HTERT RPE-1 (cell line): Measurements from ENCODE around the gene TBCD.

ENCODE experiments used
- in situ Hi-C: fragments of 300-500 bp; cut with MboI; formaldehyde crosslinking; loops from 4 replicates; pipeline ENCODE4 v1.14.3; 2020; ENCODE audit warnings: low sequenced_read_pairs

The TBCD gene

DNA sequence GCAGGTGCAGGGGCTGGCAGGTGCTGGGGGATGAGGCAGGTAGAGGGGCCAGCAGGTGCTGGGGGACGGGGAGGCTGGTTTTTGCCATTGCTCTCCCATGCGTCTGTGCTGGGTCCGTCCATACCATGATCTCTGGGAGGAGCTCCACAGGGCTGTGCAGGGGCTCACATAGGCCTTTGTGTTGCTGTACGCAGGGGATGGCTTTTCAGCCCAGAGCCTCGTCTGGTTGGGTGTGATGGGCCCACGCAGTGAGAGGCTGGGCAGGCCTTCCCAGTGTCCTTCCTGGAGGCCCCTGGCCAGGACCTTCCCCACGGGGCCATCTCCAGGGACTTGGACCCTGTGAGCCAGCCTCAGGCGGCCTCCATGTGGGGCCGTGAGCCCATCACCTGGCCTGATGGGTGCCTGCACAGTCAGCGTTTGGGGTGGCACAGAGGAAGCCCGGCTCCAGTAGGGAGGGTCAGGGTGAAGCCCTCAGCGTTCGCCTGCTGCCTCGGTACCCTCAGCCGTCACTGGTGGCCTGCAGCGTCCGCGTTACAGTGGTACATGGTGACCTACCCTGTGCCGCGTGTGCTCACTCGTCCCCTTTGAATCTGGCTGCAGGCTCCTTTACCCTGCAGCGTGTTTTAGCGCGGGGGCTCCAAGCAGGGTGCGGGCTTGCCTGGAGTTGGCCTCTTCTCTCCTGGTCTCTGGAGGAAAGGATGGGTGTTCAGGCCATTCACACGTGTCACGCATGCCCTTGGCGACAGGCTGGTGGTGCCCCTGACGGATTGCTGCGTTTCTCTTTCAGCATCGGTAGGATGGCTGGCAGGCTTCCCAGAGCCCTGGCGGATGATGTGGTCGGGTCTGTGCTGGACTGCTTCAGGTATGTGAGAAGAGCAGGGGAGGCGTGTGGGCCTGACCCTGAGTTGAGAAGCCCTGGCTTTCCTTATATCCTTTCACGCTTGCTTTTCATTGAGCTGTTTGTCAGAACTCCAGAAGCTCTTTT lies 57.3 kb downstream of the TBCD start:
- in situ Hi-C loops, result no loop called here

DNA sequence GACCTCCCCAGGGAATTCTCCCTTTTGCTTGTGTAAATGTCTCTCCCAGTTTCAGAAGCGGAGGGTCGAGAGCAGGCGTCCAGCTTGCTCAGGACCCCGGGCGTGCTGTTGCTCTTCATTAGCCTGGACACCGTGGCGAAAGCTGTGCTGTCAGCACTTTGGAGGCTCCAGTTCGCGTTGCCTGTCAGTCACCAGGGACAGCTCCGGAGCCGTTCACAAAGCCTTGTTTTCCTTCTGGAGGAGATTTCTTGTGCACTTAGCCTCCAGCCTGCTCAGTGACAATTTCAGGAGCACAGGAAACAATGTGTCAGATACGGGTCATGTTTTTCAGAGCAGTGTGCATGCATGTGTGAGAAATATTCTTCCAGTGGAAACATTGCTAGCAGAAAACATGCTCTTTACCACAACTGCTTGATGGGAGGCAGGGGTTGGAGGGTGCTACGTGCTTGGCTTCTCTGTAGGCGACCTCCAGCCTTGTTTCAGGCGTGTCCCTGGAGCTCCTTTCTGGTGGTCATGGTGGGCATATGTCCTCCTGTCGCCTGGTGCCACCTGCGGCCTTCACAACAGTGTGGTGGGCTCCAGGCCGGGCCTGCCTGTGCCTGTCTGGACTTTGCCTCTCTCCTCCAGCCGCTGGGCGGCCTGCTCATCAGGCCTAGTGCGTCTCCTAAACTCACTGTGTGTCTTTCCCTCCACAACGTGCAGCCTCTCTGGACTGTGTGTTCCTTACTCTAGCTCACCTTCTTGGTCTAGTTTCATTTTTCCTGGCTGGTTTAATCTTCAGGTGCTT lies 59.0 kb downstream of the TBCD start:
- in situ Hi-C loops, result no loop called here

DNA sequence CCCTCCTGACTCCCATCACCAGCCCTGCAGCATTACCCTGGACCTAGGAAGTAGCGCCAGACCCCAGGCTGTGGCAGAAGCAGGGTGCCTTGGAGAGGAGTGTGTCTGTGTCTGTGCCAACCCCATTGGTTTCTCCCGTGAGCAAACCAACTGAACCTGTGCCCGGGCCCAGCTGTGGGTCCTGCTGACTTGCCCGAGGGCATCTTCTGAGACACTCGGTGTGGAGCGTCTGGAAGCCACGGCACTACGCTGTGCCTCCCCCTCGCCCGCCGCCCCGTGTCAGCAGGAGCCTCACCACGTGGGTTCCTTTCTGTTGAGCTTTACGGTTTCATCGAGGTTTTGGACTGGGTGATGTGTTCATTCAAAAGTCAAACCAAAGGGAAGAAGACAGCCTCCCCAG lies 60.2 kb downstream of the TBCD start:
- in situ Hi-C loops, result no loop called here

DNA sequence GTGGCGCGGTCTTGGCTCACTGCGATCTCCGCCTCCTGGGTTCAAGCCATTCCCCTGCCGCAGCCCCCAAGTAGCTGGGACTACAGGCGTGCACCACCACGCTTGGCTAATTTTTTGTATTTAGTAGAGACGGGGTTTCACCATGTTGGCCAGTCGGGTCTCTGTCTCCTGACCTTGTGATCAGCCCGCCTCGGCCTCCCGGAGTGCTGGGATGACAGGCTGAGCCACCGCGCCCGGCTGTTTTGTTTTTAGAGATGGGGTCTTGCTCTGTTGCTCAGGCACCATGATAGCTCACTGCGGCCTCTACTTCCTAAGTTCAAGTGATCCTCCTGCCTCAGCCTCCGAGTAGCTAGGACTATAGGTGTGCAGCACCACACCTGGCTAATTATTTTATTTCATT lies 60.7 kb downstream of the TBCD start:
- in situ Hi-C loops, result no loop called here

DNA sequence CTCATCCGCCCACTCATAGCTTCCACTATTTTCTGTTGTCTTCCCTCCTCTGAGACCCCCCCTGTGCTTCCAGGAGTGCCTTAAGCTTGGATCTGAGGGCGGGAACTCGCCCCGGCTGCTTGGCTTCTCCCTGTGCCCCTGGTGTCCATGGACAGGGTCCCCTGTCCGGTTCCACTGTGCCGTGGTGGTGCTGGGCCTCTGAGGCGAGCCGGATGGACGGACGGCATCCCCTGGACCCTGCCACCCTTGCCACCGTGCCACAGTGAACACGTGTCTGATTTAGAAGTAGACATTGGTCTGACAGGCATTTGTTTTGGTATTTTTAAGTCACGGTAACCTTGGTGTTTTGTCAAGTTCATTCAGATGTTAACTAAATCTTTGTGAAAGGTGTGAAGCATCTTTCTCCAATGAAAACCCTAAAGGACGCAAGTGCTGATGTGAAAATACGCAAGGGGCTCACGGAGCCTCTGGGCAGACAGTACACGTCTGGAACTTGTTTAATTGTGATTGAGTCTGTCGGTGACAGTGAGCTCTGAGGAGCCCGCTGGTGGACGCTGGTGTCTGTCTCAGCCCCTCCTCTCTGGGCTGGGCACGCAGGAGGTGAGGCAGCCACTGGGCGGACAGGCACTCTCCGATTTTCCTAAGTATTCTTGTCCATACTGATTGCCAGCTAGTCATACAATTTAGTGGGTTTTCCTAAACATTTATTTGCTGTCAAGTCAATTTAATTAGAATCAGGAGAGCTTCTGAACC lies 61.6 kb downstream of the TBCD start:
- in situ Hi-C loops, result no loop called here

DNA sequence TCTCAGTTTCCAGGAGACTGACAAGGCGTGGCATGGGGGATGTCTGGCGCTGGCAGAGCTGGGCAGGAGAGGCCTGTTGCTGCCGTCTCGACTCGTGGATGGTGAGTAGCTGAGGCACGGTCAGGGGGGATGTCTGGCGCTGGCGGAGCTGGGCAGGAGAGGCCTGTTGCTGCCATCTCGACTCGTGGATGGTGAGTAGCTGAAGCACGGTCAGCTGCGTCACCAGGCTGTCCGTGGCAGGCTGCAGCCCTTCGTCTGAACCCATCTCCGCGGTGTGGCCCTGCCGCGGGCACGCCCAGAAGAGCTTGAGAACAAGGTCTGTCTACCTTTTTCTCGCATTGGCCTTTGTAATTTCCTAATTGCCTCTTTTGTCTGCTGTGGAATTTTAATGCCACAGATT lies 63.0 kb downstream of the TBCD start:
- in situ Hi-C loops, result no loop called here

DNA sequence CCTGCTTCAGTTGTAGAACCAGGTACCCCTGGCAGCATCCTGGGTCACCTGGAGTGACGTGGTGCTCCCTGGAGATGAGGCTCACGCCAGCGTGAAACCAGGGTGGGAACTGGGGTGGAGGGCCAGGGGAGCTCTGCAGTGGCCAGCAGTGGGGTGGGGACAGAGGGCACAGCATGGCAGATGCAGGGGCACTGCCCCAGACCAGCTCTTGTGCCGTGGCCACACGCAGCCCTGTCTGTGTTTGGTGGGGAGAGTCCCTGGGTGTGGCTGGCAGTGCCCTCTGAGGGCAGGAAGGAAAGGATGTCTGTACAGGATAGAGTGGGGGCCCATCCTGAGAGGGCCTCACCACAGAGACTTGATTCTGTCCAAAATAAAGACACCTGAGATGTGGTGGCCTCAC lies 63.5 kb downstream of the TBCD start:
- in situ Hi-C loops, result no loop called here

DNA sequence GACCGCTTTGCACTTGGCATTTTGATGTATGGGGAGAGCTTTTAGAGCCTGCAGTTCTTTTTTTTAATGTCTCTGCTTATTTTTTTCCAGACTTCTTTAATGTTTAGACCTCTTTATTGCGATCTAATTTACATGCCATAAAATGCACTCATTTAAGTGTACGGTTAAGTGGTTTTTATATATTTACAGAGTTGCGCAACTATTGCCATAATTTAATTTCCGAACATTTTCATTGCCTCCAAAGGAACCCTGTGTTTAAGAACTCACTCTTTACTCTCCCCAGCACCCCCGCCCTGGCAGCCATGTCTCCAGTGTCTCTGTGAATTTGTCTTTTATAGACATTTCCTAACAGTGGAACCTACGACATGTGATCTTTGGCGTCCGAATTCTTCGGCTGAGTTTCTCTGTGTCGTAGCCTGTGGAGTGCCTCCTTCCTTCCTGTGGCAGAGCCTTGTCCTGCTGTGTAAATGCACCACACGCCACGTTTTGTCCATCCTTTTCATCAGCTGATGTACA lies 64.0 kb downstream of the TBCD start:
- in situ Hi-C loops, result no loop called here

DNA sequence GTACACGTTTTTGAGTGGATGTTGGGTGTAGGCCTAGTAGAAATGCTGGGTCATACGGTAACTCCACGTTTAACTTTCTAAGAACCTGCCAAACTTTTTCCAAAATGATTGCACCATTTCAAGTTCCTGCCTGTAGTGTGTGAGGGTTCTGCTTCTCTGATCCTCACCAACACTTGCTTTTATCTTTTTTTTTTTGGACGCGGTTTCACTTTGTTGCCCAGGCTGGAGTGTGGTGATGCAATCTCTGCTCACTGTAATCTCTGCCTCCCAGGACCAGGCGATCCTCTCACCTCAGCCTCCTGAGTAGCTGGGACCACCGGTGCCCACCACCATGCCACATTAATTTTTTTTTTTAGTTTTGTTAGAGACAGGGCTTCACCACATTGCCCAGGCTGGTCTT lies 64.5 kb downstream of the TBCD start:
- in situ Hi-C loops, result no loop called here

DNA sequence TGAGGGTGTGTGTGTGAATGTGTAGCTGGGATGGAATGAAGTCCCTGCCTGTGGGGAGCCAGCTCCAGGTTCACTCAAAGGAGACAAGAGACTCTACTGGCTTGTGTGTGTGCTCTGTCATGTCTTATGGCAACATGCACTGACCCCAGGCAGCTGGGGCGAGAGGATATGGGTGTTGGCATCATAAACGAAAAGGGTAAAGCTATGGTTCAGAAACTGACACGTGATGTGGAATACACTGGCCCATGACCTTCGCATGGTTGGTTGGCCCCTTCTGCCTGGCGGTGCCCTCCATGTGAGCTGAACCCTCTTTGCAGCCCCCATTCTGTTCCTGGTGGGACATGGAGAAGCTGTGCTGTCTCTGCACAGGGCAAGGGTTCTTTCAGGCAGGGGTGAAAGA lies 66.1 kb downstream of the TBCD start:
- in situ Hi-C loops, result no loop called here

DNA sequence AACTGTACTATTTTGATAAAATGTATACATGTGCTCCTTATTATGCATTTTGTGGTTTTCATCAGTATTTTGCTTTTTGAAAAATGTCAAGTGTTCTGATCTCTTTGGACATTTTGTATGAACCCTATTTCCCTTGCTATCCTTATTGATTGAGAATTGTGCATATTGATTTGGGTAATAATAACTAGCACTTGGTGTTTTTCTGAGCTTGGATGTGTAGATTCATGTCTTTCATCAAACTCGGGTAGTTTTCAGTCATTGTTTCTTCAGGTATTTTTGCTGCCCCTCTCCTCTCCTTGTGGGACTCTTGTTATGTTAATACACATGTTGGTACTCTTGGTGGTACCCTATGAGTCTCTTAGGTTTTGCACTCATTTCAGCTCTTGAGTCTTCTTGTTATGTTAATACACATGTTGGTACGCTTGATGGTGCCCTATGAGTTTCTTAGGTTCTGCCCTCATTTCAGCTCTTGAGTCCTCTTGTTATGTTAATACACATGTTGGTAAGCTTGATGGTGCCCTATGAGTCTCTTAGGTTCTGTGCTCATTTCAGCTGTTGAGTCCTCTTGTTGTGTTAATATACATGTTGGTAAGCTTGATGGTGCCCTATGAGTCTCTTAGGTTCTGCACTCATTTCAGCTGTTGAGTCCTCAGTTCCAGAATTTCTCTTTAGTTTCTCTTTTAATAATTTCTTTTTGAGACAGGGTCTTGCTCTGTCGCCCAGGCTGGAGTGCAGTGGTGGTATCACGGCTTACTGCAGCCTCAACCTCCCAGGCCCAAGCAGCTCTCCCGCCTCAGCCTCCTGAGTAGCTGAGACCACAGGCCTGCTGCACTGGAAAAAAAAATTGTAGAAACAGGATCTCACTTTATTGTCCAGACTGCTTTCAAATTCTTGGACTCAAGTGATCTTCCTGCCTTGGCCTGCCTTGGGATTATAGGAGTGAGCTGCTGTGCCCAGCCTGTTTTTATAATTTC lies 68.7 kb downstream of the TBCD start:
- in situ Hi-C loops, result no loop called here

DNA sequence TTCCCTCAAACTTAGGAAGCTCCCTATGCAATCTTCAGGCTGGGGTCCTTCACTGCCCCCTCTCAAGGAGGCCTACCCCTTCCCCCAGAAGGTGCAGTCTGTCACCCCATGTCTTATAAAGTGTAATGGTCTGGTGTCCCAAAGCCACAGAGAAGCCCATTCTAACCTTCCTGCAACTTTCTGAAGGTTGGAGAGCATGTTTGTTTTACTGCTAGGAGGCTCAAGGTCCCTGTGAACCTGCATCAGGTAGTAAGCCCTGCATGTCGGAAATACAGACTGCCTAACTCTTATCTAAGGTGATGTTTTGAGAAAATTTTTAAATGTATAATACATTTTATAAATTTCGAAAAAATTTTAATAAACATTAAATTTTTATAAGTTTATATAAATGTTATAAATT lies 69.7 kb downstream of the TBCD start:
- in situ Hi-C loops, result no loop called here

DNA sequence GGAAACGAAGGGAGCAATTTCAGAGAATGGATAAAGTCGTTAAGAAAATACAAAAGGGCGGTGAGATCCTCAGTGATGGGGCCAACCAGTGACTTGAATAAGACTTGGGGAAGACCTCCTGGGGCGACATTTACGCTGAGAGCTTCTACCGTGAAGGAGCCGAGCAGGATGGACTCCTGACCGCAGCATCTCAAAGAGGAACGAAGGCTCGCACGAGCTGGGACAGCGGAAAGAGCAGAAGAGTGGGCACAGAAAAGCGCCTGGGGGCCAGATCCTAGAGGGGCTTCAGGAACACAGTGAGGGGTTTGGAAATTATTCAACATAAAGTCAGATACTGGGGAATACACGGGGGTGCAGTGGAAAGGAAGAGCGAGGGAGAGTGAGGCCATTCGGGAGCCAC lies 70.4 kb downstream of the TBCD start:
- in situ Hi-C loops, result no loop called here

DNA sequence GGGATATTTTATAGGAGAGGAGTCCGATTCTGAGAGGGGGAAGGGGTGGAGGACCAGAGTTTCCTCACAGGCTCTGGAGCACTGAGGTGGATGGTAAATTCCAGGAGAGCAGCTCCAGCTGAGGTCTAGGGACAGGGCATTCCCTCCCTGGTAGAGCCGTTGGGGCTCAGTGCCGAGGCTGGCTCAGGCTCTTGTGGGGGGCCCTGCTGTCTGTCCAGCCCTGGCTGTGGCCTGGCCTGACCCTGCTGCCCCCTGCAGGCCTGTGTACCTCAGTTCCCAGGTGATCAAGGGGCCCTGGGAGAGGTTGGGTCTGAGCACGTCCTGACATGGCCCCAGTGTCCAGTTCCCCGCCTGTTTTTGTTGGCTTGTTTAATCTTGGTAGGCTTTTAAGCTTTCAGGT lies 71.1 kb downstream of the TBCD start:
- in situ Hi-C loops, result no loop called here

DNA sequence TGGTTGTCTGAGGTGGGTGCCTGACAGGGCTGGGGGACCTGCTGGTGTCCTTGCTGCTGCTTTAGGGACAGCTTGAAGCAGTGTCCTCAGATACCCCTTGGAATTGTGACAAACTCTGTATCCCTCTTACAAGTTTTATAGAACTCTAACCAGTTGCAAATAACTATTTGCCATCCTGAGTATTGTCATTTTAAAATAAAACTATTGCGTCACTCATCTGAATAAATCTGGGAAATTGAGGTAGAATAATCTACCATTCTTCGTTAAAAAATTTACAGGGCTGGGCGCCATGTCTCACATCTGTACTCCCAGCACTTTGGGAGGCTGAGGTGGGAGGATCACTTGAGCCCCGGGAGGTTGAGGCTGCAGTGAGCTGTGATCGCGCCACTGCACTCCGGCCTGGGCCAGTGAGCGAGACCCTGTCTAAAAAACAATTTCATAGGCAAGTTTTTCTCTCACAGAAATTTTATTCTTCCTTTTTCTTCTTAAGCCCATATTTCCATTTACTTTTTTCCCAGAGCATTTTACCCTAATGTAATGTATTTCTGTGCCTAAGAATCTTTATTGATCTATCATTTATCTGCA lies 73.8 kb downstream of the TBCD start:
- in situ Hi-C loops, result no loop called here

DNA sequence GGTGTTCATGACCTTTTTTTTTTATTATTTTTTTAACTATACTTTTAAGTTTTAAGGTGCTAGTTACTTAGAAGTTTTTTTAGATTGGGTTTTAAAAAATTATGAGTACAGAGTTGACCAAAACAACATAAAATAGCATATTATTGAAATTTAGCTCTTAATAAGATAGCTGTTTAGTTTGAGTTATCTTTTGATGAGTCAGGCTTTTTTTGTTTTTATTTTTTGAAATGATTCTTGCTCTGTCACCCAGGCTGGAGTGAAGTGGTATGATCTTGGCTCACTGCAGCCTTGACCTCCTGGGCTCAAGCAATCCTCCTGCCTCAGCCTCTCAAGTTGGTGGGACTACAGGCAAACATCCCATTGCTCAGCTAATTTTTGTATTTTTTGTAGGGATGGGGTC lies 74.3 kb downstream of the TBCD start:
- in situ Hi-C loops, result no loop called here

DNA sequence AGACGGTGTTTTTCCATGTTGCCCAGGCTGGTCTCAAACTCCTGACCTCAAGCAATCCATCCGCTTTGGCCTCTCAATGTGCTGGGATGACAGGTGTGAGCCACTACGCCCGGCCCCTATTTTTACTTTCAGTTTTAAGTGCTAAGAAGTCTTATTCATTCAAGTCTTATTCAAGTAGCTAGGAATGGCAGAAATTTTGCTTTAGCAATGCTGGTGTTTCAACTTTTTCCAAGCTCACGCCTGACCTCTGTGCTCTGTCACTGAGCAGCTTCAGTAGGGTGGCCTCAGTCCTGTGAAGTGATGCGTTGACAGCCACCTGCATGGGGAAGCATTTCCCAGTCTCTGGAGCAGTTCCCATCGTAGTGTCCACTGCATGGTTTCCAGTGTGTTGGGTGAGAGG lies 75.1 kb downstream of the TBCD start:
- in situ Hi-C loops, result no loop called here

DNA sequence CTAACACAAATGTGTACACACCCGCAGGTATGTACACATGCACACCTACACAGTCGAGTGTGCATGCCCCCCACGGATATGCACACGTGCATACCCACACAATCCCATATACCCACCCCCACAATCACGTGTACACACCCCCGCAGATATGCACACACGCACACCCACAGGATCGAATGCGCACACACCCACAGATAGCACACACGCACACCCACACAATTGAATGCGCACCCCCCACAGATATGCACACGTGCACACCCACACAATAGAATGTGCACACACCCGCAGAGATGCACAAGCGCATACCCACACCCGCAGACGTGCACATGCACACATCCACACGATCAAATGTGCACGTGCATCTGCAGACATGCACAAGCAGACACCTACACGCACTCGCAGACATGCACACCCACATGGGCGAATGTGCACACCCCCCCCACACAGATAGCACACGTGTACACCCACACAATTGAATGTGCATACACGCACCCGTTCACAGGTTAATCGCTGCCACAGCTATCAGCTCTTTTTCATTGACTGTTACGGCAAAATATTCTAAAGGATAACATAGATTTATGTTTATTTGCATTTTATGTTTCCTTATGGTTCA lies 77.1 kb downstream of the TBCD start:
- in situ Hi-C loops, result no loop called here

DNA sequence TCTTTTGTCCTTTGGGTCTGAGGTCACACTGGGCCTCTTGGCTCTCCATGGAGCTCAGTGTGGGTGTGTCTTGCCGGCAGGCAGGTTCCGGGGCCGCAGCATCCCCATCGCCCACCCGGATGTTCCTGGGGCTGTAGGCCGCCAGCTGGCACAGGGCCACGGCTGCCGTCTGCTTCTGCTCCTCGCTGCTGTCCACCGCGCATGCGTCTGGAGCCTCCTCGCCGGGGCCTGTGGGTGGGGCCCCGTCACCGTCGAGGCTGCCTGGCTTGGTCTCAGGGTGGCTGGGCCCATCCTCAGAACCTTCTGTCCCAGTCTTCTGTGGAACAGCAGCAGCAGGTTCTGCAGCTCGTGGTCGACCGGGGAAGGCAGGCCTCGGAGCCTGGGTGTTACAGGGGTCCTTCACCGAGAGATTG lies 78.4 kb downstream of the TBCD start:
- in situ Hi-C loops, result no loop called here
